HG03135 (cell line): Measurements from ENCODE around the gene LRGUK.
A peak's percentile ranks its signal among the peaks of the same experiment; 100 is the strongest.

Source experiments
- ATAC-seq: cut with Tn5 transposase; IDR thresholded peaks from one replicate; pipeline ENCODE4 v1.9.1; 2021; ENCODE audit warnings: mild to moderate bottlenecking, moderate library complexity; ENCODE audit not compliant: unreplicated experiment

Gene LRGUK

DNA sequence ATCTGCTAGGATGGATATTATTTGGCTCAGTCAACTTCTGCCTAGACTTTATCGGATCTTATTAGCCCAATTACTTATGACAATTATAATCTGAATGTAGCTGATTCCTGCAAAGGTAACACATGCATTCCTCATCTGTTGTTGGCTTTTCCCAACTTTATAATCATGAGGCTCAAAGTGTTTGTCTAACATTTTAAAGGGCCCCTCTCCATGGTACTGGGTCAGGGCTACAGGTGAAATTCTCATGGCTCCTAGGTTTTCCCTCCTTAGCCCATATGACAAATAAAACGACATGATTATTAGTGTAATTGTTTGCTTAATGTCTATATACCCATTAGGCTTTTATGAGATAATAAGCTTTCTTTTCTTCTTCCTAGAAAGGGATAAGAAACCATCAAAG is 4.2 kb upstream of the LRGUK start:
- ATAC-seq: no peak

DNA sequence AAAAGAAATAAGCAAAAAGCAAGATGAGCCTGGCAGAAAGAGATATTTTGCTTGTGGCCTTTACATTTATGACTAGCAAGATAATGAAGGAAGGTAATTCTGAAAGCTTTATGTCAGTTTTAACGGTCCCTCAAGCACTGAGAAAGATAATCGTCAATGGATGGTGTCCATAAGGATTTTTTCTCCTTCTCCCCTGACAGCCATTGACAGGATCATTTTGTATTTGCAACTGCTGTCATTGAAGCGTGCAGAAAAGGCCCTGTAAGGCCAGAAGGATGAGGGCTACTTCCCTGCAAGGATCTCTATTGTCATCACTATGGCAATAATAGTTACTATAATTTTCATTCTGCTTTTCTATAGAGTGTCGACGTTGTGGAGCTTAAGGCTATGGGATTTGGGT is 994 bp upstream of the LRGUK start:
- no peak for ATAC-seq

DNA sequence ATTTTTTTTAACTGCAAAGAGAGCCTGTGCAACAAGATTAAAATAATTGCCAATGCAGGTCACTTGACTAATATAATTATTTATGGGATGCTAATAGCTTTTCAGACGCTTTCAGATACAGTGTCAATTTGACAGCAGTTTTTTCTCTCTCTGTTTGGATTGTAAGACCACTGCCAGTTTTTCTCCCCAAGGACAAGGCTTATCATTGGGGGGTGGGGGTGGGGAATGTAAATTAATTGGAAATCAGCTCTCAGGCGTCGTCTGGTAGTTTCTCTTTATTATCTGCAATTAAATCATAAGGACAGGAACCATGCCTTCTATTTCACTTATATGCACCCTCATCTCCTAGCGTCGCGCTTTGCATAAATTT is 559 bp upstream of the LRGUK start:
- ATAC-seq: no peak

DNA sequence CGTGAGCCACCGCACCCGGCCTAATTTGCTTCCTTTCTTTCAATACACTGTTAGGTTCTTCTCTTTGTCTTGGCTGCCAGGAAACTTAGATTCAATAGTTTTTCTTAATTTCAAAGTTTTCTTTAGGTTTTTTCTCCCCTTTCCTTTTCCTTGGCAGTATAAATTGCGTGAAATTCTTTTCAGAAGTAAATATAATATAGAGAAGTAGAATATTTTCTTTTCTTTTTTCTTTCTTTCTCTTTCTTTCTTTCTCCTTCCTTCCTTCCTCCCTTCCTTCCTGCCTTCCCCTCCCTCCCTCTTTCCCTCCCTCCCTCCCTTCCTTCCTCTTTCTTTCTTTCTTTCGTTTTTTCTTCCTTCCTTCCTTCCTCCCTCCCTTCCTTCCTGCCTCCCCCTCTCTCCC is 1.7 kb downstream of the LRGUK start:
- ATAC-seq: no peak

DNA sequence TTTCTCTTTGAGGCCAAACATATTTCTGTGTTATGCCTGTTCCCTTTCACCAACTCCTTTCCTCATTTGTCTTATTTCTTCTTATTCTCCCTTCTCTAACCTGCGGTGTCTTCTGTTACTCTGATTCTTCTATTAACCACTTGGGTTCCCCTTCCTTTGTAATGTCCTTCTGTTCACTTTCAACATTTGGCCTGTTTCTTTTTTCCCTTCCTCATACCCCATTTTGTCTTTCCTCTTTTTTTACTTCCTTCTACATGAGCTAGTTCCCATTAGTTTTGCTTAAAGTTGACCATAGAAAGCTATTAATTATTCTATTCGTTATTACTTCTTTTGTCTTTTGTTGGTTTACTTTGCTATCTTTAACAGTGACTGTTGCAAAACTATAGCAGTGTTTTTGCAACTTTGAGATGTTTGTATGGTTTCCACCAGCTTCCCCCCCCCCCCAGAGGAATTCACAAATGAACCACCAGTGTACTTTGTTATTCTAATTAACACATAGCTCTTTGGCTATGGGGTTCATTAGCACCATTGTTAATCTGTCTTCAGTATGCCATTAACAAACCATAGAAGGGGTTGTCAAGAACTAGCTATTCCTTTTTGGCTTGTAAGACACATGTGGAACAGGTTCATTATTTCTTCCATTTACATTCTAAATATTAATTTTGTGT is 2.9 kb downstream of the LRGUK start:
- ATAC-seq: no peak

DNA sequence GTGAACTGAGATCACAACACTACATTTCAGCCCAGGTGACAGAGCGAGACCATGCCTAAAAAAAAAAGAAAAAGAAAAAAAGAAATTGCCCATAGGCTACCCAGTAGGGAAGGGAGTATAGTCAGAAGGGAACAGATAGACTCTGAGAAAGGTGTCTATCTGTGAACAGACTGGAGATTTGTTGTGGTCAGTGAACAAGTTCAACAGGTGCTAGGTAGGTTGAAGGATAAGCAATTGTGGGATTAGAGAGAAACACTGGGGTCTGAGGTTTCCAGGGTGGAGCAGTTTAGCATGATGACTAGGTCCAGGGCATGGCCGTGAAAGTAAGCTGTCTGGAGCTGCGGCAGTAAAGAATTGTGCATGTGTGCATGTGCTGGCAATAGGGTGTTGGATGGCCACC is 6.9 kb downstream of the LRGUK start:
- ATAC-seq: no peak

DNA sequence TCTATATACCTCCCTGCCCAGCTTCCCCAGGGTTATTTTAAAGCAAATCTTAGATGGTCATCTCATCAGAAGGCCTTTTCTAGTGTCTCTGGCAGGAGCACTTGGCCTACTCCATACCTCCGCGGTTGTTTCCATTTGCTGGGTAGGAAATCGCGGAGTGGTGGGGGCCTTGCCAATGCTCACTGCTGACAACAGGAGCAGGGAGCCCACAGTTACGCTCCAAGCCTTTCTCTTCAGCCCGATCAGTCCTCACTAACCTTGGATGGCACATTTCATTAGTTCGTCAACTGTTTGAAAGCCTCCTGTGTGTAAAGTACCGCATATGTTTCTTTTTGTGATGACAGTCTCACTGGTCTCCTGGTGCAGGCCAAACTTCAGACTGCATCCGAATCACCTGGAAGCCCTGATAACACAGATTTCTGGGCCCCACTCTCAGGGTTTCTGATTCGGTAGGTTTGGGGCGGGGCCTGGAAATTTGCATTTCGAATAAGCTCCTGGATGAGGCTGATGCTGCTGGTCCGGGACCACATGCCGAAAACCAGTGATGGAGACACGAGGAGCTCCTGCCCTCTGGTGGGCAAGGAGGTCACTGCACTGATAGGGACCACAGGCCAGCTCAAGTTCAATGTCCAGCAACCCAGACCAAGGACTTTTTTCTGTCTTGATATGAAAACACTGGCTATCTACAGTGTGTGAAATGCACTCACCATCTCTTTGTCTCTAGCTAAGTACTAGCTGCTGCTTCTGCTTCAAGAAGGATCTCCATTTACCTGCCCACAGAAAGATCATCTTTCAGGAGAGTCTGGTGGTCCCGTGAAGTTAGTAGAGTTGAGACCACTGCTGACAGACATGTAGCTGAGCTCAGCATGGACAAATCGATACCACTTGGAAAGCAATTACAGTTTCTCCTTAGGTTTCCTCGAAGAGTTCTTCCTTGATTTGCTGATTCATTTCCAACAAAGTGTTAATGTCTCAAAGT is 14.0 kb downstream of the LRGUK start:
- ATAC-seq: no peak

DNA sequence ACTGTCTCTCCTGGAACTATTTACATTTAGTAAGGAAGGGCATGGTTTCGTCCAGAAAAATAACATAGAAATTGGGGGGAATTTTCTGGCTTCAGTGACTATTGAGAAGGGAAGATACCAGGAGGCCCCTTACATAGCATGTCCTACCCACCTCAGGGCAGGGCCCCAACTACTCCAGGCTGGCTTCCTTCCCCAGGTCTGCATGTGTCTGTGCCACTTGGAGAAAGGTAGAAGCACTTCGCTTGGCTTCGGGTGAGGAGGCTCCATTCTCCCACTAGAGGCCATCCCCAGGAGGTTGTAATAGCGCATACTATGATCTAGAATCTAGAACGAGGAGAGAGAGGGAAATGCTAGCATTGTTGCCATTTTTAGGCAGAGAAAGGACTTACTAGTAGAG is 14.7 kb downstream of the LRGUK start:
- ATAC-seq: no peak

DNA sequence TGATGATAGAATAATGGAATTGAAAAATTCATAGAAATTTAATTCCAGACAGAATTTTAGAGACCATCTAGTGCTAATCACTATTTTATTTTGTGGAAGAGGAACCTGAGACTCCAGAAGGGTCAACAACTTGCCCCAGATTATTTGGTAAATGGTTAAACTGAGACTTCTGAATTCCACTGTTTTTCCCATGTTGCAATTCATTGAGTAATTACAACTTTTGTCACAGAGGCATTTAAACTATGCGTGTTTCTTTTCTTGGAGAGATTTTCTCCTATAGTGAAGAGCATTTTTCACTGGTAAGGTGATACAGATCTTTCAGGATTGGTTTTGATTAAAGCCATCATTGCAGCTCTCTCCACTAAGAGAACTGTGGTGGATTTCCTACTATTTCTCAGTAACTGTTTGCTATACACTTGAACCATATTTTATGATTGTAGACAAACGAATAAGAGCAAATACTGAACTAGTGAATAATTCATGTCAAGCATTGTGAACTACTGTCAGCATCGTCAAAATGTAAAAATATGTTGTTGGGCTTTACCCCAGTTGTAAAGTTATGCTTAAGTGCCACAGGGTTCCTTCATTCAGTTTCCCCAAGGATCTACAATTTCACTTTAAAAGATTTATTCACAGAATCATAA is 26.5 kb downstream of the LRGUK start:
- ATAC-seq: no peak

DNA sequence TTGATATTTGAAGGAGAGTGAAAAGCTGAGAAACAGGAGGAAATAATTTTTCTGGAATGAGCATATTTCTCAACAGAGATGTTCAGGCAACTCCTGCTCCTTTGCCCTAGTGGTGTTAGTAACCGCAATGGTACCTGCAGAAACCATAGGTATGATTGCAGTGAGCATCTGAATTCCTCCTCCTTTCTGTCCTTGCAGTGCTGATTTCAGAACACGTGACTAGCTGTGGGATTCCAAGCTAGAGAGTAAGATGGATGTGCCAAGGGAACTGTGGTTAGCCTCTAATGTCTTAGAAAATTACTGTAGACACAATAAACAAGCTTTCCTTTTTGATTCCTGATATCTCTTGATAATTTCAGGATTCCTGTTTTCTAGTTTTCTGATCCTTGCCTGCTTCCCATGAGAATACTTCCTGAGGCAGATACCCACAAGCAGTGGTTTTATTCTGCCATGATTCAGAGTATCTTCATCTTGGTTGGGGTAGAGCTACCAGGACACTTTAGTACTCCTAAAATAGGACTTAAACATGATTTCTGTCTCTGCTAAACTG is 27.5 kb downstream of the LRGUK start:
- no peak for ATAC-seq

DNA sequence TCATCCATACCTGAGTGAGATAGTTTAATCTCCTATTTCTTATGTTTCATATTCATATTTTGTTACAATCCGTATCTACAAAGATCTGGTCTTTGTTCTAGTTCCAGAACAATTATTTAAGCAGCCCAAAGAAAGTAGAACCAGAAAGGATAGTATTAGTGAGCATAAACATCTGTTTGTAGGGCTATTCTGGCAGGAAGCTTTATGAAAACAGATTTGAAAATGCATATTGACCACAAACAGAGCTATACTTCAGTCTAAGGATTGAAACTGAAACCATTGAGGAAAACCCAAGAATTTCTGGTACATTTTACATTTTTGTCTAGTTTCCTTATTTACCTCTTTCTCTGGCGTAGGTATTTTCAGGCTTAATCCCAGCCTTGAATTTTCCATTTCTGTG is 28.1 kb downstream of the LRGUK start:
- ATAC-seq: no peak

DNA sequence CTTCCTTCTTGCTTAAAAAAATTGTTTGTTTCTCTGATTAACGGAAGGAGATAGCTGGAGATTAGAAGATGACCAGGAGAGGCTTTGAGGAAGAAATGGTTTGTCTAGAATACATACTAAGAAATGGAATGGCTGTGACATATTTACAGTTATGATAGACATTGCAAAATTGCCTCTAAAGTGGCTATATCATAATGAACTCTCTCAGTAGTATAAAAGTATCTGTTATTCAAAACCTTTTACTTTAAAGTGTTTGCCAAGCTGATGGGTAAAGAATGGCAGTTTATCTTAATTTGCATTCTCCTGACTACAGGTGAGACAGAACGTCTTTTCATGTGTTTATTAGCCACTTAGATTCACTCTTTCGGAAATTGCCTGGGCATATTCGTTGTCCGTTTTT is 28.7 kb downstream of the LRGUK start:
- no peak for ATAC-seq

DNA sequence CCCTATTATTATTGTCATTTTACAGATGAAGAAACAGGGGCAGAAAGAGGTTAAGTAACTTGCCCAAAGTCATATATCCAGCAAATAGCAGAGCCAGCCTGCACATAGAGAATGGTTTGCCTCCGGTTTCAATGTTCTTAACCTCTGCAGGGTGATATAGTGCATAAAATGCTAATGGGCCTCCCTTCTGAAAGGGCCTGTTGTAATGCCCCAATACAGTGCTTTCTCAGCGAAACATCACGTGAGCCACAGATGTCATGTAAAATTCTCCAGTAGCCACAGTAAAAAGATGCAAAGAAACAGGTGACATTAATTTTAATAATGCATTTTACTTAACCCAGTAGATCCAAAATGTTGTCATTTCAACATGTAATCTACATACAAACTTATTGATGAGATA is 38.1 kb downstream of the LRGUK start:
- ATAC-seq: no peak

DNA sequence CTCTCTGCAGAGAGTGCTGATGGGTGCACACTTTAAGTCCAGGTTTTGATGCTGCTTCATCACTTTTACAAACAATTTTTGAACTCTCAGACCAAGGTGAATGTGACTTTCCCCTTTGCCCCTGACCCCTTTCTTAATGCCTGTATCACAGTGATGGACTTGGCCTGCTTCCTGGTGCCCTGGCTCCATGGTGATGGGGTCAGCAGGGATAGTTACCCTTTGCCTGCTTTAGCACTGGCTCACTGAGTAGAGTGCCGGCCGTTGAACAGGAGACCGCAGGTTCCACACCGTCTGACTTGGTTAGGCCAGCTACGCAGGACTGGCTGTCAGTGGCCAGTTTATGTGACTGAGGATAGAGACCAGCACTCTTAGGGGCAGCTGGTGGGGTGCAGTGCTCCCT is 40.1 kb downstream of the LRGUK start:
- ATAC-seq: no peak

DNA sequence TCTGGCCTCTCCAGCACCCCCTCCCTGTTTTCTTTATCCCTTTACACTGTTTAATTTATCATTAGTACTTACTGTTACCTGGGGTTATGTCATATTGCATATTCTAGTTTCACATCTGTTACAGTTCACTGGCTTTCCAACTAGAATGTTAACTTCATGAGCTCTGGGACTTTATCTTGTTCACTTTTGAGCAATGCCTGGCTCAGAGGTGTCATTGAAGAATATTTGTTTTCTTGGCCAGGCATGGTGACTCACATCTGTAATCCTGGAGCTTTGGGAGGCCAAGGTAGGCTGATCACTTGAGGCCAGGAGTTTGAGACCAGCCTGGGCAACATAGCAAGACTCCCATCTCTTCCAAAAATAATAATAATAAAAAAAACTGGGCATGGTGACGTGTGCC is 40.7 kb downstream of the LRGUK start:
- ATAC-seq: no peak

DNA sequence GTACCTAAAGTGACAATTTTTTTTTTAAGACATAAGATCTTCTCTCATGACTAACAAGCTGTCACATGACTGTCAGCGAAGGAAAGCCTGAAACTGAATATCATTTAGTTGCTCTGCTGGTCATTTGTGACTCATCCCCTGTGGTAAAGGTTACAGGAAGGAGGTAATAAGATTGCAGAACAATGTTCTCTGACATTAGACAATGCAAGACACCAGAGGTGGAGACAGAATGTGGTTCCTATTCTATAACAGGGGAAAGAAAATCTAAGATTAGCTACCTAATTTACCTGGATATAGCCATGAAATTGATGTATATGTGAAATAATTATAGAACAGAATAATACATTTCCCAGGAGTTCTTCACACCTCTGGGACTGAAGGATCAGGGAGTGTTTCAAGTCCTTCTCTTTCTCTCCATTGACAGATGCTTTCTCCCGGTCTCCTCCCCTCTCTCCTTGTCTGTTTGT is 47.7 kb downstream of the LRGUK start:
- peak; percentile 89 for ATAC-seq

DNA sequence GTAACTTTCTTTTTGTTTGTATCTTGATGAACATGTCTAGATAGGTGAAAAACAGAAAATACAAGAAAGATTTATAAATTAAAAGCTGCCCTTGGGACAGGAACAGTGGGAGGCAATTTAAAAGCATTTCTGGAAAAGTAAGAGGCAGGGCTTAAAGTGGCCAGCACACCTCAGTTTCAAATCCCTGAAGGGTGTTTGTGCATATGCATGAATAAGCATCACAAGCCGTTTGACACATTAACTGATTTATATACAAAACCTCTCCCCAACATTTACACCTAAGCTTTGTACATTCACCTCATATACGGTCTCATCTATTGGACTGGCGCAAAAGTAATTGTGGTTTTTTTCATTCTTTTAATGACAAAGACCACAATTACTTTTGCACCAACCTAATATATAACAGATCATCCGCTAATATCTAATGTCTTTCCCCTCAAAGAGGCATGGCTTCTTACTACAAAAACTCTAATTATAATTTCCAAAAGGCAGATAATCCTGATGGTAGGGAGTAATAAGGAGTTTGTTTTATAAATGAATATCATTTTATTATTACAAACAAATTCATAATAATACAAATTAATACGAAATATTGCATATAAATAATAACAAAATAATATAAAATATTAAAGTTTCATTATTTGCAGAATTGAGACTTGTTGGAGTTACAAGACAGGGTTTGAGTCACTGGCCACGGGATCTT is 48.3 kb downstream of the LRGUK start:
- no peak for ATAC-seq

DNA sequence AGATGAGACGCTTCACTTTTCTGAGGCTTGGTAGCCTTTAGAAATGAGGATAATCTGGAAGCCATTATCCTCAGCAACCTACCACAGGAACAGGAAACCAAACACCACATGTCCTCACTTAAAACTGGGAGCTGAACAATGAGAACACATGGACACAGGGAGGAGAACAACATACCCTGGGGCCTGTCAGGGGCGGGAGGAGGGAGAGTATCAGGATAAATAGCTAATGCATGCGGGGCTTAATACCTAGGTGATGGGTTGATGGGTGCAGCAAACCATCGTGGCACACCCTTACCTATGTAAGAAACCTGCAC is 48.9 kb downstream of the LRGUK start:
- no peak for ATAC-seq

DNA sequence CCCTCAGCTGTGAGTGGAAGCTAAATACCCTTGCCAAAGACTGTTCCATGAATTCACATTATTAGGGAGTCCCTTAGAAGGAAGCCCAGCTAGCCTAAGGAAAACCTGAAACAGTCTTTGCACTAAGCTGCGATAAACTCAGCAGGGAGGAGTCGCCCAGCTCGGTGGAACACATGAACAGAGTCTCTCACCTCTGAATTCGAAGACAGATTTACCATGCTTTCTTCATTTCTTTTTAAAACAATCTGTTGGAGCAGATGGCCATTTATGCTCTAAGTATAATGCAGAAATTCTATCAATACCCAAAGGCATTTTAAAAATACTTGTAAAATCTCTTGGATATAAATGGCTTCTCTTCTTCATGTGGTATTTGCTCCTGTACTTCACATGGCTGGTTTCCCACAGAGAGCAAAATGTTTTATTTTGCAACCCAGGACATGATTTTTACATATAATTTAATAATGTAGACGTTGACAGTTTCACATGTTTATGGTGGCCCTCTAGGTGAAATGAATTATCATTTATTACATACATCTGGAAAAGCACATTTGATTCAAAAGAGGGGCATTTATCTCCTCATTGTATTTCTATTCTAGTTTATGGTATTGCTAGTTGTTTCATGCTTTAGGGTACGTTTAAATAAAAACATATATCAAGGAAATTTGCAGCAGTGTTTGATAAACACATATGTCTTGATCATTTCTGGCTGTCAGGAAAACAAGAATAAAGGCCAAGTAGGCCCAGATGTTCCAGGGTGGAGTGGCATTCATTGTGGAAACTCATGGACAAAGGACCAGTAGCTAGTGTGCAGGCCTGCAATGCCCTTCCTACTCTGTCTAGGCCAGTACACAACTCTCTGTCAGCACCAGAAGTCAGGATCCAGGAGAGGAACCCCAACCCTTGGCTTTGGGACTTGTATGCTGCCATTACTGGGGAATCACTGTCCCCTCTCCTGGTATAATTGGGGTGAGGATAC is 52.2 kb downstream of the LRGUK start:
- no peak for ATAC-seq

DNA sequence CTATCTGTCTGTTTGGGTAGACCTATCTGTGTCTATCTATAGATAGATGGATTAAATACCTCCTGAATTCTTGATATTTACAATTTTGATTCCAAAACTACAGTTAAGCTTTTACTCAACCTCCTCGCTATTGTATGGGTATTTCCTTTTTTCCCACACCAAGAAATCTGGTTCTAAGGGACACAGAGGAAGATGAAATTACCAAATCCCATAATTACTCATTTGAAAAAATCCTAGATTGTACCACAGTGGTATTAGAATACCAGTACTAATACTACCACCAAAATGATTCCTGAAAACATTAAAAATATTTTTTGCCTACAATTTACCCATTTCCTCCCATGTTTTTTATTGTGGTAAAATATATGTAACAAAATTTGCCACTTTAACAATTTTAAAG is 53.2 kb downstream of the LRGUK start:
- no peak for ATAC-seq
